Iris pigment epithelial cell (primary cell): ENCODE results near the gene EIF4EBP3.

Experiments
- DNase-seq: peaks from one replicate; pipeline ENCODE4 v3.0.0-alpha.2; 2011; ENCODE audit warnings: low read depth

The EIF4EBP3 gene

DNA sequence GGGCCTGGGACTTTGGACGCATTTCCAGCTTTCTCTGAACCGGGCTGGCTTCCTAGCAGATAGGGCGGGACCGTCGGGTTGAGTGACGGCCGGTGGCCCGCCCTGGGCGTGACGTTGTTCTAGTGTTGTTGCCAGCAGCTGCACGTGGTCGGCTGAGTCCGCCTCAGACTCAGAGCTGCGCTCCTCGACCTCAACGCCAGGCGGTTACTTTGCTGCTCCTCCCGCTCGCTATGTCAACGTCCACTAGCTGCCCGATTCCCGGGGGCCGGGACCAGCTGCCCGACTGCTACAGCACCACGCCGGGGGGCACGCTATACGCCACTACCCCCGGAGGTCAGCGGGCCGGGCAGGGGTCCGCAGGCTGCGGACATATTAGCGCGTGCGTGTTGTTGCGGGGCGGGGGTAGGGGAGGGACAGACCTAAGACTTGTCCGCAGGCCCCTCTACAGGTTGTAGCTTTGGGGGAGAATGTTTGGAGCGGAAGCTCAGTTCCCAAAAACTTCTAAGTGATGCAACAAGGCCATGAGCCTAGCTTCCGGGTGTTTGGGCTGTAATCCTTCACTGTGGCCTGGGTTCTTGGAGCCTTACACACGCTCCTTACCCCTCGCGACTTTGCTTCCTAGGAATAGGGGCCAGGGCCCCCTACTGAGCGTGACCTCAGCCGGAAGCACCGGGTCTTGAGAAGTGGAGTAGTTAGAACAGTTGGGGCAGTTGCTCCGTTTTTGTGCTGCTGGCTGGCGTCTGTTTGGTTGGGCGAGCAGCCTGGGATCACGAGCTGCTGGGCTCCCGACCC is at the start of gene EIF4EBP3:
TSS of gene EIF4EBP3 (plus strand) at position 155 of the 792 bp plus-strand sequence. CDS start at position 231, 76 bp downstream.
- DNase-seq = peak; percentile 95

DNA sequence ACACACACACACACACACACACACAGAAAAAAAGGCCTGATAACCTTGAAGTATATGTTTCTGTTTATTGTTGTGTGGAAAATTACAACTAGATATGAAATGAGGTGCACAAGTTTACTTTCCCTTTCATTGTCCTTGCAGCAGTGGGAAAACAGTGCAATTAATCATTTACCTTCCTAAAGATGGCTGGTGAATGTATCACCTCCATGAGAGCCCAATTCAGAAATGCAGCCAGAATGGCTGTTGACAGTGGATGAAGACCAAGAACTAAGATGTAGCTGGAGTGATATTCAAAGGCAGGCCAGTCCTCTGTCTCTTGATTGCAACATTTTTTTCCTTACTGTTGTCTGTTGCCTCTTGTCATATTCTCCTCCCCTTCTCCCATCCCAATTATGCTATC is 49.6 kb upstream of the EIF4EBP3 start:
- DNase-seq = peak; percentile 5

DNA sequence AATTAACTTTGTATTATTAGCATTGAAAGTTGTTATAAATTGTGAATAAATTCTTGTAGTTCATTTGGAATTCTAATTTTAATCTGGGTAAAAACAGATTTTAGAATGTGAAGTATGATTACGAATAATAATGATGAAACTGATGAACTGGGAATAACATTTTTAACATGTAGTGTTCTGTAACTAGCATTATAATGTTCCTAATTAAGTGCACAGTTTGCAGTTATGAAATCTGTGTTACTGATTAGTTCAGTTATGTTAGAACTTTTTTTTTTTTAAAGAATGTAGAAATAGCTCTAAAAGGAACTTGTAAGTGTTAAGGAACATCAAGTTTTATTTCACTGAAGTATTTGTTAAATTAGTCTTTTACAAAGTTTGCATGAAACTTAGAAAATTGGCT is 48.9 kb upstream of the EIF4EBP3 start:
- no peak for DNase-seq

DNA sequence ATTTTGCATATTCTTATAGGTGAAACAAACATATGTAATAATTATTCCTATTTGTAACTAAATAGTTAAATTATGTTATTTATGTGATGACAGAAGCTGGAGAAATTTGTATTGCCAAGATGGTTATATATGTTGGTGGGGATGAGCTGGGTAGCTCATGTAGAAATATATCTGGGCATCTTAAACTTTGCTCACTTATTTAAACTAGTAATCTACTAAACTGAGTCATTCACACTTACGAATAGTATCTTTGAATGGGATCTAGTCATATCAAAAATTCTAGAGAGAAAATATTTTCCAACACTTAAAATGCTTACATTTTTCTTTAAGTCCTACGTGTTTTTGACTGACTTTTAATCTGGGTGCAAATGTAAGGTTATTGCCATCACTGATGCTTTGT is 44.6 kb upstream of the EIF4EBP3 start:
- no peak for DNase-seq

- no peak for DNase-seq
These were observed 37.6 kb upstream of the EIF4EBP3 start for GRCh38 chr5:140509898-140510297.

DNA sequence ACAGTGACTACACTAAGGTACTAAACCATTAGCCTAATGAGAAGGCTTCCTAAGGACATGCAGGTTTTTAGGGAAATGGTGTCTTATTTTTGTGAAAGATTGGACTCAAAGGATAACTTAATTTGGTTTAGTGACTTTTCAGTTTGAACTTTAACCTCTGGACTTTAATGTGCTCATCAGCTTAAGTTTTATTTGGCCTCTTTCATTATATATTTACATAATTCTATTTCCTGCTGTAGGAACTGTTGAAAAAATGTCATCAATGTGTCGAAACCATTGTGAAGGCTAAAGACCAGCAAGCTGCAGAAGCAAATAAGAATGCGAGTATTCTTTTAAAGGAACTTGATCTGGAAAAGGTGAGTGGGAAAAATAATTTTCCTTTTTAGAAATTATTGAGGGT is 34.3 kb upstream of the EIF4EBP3 start:
- DNase-seq = no peak

DNA sequence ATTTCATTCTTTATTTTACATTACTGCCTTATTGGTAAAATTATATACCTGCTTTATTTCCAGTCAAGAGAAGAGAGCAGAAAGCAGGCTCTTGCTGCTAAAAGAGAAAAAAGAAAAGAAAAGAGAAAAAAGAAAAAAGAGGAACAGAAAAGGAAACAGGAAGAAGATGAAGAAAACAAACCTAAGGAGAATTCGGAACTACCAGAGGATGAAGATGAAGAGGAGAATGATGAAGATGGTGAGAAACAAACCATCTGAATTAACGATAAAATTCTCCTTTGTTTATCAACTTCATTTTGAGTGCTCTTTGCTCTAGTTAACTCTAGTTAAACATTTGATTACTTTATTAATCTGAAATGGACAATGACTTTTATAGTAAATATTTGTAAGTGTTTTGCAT is 23.5 kb upstream of the EIF4EBP3 start:
- DNase-seq = no peak

DNA sequence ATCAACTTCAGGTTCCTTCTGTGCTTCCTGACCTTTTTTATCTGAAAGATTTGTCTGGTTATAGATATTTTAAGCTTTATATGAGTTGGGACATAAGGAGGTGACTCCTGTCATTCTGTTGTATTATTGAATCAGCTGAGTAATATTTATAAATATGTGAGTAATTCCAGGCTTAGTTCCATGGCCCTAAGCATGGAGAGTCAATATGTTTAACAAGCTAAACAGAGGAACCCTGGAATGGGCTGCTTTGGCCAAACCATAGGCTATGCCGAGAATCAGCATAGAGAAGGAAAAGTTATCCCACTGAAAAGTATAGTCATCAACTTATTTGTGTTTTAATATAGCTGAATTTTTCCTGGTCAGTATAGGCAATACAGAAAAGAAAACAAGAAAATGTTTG is 7.2 kb upstream of the EIF4EBP3 start:
- no peak for DNase-seq

DNA sequence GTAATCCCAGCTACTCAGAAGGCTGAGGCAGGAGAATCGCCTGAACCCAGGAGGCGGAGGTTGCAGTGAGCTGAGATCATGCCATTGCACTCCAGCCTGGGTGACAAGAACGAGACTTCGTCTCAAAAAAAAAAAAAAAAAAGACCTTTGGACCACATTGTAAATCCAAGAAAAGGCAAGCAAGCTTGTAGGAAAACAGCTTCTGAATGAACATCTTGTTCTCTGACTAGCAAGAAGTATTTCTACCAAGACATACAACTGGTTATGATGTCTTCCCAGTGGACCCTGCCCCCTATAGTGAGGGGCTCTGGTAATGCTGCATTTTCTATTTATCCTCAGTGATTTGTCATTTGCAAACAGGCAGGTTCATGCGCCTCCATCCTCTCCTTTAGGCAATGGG is 4.5 kb upstream of the EIF4EBP3 start:
- no peak for DNase-seq

GRCh38 chr5:140544986-140545385 is 2.5 kb upstream of the EIF4EBP3 start:
- no peak for DNase-seq

DNA sequence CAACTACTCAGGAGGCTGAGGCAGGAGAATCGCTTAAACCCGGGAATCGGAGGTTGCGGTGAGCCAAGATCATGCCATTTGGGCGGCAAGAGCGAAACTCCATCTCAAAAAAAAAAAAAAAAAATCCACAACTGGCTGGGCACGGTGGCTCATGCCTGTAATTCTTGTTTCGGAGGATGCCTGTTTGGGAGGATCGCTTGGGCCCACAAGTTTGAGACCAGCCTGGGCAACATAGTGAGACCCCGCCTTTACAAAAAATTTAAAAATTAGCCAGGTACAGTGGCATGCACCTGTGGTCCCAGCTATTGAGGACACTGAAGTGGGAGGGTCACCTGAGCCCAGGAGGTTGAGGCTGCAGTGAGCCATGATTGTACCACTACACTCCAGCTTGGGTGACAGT is 1.9 kb upstream of the EIF4EBP3 start:
- no peak for DNase-seq

DNA sequence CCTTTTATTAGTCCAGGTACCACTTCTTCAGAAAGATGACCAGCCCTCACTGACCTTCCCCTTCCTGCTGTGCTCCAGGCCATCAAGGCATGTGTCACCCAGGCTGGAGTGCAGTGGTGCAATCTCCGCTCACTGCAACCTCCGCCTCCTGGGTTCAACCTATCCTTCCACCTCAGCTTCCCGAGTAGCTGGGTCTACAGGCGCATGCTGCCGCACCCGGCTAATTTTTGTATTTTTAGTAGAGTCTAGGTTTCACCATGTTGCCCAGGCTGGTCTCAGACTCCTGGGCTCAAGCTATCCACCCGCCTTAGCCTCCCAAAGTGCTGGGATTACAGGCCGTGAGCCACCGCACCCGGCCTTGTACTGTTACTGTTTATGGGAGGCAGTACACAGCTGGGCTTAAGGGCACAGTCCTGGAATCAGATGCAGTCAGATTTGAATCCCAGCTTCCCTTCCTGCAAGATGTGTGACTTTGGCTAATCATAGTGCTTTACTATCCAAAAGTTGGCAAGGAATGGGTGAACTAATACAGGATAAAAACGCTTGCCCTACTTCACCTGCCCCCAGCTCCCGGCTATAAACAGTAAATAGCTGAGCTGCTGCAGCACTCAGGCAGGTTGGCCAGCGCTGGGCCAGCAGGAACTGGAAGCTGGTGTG is 483 bp upstream of the EIF4EBP3 start:
- DNase-seq = no peak

DNA sequence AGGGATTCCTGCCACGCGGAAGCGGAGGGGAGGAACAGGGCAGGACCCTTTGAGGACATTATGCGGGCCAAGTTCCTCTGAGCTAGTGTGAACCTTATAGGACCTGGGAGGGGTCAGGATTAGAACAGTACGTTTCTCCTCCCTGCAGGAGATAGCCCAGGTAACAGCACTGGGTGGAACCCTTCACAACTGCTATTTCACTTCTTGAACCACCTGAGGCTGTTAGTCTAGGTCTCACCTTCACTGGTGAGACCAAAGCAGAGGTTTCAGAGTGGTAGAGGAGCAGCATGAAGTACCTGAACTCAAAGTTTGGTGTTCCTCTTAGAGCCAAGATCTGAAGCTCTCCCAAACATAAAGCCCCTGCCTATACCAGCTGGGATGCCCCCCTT is 832 bp downstream of the EIF4EBP3 start:
- no peak for DNase-seq

DNA sequence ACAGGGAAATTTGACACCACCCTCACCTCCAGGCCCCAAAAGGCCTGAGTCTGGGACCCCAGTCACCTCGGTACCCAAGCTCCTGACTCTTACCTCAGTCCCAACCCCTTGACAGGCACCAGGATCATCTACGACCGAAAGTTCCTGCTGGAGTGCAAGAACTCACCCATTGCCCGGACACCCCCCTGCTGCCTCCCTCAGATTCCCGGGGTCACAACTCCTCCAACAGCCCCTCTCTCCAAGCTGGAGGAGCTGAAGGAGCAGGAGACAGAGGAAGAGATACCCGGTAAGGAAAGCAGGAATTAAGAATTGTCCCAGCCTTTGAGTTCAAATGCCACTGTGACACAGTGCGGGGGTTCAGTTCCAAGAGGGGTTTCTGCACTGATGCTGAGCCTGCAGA is 1.3 kb downstream of the EIF4EBP3 start:
- DNase-seq = no peak

DNA sequence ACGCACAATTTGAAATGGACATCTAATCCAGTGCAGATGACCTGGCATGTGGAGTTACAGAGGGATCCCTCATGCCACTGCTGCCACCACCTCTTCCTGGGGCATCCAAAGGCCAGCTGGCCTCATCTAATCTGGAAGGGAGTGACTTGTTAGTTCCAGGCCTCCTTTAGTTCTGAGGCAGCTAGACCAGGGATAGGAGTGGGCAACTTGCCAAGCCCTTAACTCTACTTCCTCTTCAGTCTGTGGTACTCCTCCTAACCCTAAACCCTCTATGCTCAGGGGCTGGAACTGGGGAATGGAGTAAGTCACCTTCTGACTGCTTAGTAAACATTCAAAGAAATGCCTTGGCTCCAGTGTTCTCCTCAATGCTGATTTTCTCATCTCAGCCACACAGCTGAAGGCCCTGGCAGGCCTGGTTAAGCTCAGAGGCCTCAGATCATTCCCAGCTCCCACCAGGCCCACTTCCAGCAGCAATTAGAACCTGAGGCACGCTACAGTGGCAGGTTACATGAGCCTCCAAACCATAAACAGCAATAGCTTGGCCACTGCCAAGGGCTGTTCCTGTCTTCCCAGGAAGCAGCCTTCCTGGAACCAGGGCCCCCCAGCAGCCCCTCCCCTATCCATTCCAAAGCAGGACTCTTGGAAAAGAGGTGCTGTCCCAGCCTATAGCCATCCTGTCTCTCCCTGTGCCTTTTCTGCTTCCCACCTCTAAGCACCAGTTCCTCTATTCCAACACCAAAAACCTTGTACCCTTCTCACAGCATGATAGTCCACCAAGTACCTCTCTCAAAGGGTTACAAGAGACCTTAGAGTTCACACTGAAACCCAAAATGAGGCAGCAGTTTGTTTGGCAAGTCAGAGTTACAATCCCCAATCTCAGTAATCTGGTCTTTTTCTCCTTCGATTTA is 2.0 kb downstream of the EIF4EBP3 start:
- DNase-seq = peak; percentile 49

- DNase-seq = no peak
These were observed 3.0 kb downstream of the EIF4EBP3 start for GRCh38 chr5:140550147-140551079.

- DNase-seq = no peak
These were observed 4.4 kb downstream of the EIF4EBP3 start for GRCh38 chr5:140551872-140552271.

GRCh38 chr5:140553657-140554056 is 6.2 kb downstream of the EIF4EBP3 start:
- no peak for DNase-seq

- DNase-seq = peak; percentile 86
These were observed 7.0 kb downstream of the EIF4EBP3 start for GRCh38 chr5:140554454-140554853.

DNA sequence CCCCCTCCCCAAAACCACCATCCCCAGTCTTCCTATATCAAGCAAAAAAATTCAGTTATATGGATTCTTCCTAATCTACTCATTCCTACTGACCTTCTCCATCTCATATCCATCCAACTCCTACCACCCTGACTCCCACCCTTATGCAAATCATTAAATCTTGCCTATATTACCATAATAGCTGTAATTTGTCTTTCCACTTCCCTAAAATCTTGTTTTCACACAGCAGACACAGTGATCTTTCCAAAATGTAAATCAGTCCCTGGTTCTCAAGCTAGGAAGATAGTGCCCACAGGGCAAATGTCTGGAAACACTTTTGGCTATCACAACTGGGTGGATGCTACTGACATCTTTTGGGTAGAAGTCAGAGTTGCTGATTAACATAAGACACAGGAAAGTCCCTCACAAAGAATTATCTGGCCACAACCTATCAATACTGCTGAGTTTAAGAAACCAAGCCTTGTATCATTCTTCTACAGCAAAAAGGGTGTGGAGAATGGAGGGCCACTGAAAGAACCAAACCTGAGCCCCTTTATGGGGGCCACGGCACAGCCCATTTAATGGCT is 8.4 kb downstream of the EIF4EBP3 start:
- DNase-seq = no peak

- no peak for DNase-seq
These were observed 9.0 kb downstream of the EIF4EBP3 start for GRCh38 chr5:140556438-140556837.
